MM.1S (cell line): ENCODE results near the gene SLC9A2.

ENCODE experiments used
- DNase-seq: peaks from one replicate; pipeline ENCODE4 v3.0.0-alpha.2; 2015
- H2AFZ ChIP-seq: fragments of 300-600 bp; sonication (generic); 2 replicates; pipeline ENCODE4 v1.6.0; 2016; ENCODE audit warnings: antibody characterized with exemption, low read length
- H3F3A ChIP-seq: fragments of 300-600 bp; sonication (generic); 2 replicates; pipeline ENCODE4 v1.6.1; 2016; ENCODE audit warnings: mild to moderate bottlenecking, antibody characterized with exemption, low read length, moderate library complexity, mixed read lengths; ENCODE audit not compliant: insufficient read depth
- H3K27ac ChIP-seq: fragments of 300-600 bp; sonication (generic); 2 replicates; pipeline ENCODE4 v1.5.1; 2016; ENCODE audit warnings: mild to moderate bottlenecking, low read length
- H3K27me3 ChIP-seq: fragments of 300-600 bp; sonication (generic); replicated peaks from 2 replicates; pipeline ENCODE4 v1.6.0; 2016; ENCODE audit warnings: low read length; ENCODE audit not compliant: insufficient read depth
- H3K36me3 ChIP-seq: fragments of 300-600 bp; sonication (generic); replicated peaks from 2 replicates; pipeline ENCODE4 v1.6.1; 2016; ENCODE audit warnings: mild to moderate bottlenecking, low read length, mixed read lengths; ENCODE audit not compliant: insufficient read depth
- H3K4me1 ChIP-seq: fragments of 300-600 bp; sonication (generic); 2 replicates; pipeline ENCODE4 v1.6.1; 2016; ENCODE audit warnings: low read length, mixed read lengths
- H3K4me2 ChIP-seq: fragments of 300-600 bp; sonication (generic); 2 replicates; pipeline ENCODE4 v1.6.0; 2016; ENCODE audit warnings: low read depth, low read length
- H3K4me3 ChIP-seq: fragments of 300-600 bp; sonication (generic); 2 replicates; pipeline ENCODE4 v1.5.1; 2016; ENCODE audit warnings: low read length, mixed read lengths
- H3K79me2 ChIP-seq: fragments of 300-600 bp; sonication (generic); 2 replicates; pipeline ENCODE4 v1.6.1; 2016; ENCODE audit warnings: mixed run types, low read length, mixed read lengths
- H3K9ac ChIP-seq: fragments of 300-600 bp; sonication (generic); 2 replicates; pipeline ENCODE4 v1.6.1; 2016; ENCODE audit warnings: low read length, mixed read lengths
- H3K9me2 ChIP-seq: fragments of 300-600 bp; sonication (generic); replicated peaks from 2 replicates; pipeline ENCODE4 v1.6.1; 2016; ENCODE audit warnings: mild to moderate bottlenecking, low read length, mixed read lengths; ENCODE audit not compliant: insufficient read depth
- H3K9me3 ChIP-seq: fragments of 300-600 bp; sonication (generic); replicated peaks from 2 replicates; pipeline ENCODE4 v1.6.1; 2016; ENCODE audit warnings: mild to moderate bottlenecking, low read length, mixed read lengths; ENCODE audit not compliant: insufficient read depth
- H4K20me1 ChIP-seq: fragments of 300-600 bp; sonication (generic); 2 replicates; pipeline ENCODE4 v1.6.1; 2016; ENCODE audit warnings: mild to moderate bottlenecking, low read length, moderate library complexity, mixed read lengths; ENCODE audit not compliant: insufficient read depth
- EZH2 ChIP-seq: fragments of 300-600 bp; sonication (generic); optimal IDR thresholded peaks from 2 replicates; pipeline ENCODE3; 2017; ENCODE audit warnings: low read depth, mild to moderate bottlenecking, antibody characterized with exemption, low read length, mixed read lengths
- EZH2phosphoT487 ChIP-seq: fragments of 300-600 bp; sonication (generic); IDR thresholded peaks from 2 replicates; pipeline ENCODE4 v1.6.1; 2018; ENCODE audit warnings: antibody characterized with exemption, low read length
- TF ChIP-seq, protein P1 (sequence below): fragments of 300-600 bp; sonication (generic); IDR thresholded peaks from 2 replicates; pipeline ENCODE4 v1.5.1; 2016; ENCODE audit warnings: antibody characterized with exemption, low read length, mixed read lengths

The SLC9A2 gene

DNA sequence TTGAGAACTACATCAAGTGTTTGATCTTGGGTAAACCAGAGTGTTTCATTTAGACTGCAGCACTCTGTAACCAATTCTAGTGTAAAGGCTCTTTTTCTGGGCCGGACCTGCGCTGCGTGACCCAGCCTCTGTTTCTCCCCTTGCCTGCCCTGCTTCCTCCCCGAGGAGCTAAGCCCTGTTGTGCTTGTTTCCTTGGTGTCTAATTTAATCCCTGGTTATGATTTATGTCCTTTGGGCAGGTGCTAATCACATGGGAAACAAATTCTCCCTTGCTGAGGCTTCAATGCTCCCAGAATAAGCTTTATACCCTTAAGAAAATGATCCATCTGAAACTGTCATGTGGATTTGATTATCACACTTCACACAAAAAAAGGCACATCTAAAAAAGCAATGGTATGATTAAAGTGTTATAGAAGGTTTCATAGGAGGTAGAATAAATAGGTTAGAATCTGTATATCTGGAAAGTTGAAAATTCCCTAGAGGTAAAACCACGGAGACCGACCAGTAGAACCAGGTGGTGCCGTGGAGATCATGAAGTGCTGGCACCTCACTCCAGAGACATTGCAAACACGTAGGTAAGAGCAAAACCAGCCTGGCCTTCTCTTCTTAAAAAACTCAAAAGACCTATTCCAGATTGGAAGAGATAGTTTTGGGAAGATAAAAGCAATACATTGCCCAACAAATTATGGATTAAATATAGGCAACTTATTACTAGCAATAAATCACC, 31.0 kb upstream of the SLC9A2 start:
- Histone ChIP-seq H3K27me3 (no peaks in the 10 kb centered on the region), H3K4me1 (no peaks in the 10 kb centered on the region)
- TF ChIP-seq EZH2 (no peak), EZH2phosphoT487 (no peak)
- TF ChIP-seq, protein P1, sequence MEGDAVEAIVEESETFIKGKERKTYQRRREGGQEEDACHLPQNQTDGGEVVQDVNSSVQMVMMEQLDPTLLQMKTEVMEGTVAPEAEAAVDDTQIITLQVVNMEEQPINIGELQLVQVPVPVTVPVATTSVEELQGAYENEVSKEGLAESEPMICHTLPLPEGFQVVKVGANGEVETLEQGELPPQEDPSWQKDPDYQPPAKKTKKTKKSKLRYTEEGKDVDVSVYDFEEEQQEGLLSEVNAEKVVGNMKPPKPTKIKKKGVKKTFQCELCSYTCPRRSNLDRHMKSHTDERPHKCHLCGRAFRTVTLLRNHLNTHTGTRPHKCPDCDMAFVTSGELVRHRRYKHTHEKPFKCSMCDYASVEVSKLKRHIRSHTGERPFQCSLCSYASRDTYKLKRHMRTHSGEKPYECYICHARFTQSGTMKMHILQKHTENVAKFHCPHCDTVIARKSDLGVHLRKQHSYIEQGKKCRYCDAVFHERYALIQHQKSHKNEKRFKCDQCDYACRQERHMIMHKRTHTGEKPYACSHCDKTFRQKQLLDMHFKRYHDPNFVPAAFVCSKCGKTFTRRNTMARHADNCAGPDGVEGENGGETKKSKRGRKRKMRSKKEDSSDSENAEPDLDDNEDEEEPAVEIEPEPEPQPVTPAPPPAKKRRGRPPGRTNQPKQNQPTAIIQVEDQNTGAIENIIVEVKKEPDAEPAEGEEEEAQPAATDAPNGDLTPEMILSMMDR = no peak

DNA sequence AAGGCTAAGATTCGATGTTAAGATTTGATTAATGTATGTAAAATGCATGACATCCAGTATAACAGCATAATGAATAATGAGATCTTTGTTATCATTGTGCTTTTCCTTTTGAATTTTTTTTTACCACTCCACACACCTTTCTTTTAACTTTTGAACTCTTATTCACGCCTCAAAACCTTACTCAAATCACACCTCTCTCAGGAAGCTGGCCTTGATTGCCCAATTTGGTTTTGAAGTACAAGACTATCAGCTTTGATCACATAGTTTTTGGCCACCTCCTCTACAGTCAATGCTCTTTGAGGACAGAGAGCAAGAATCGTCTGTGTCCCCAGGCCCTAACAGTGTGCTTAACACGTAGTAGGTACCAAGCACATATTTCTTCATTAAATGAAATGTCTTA, 29.9 kb upstream of the SLC9A2 start:
- Histone ChIP-seq H3K79me2 (no peaks in the 10 kb centered on the region), H3K9ac (no peak overlapping the region), H3K27me3 (no peaks in the 10 kb centered on the region), H3K4me3 (no peak overlapping the region), H3K36me3 (no peaks in the 10 kb centered on the region), H3F3A (no peaks in the 10 kb centered on the region), H2AFZ (no peak overlapping the region), H3K4me1 (no peaks in the 10 kb centered on the region), H4K20me1 (no peaks in the 10 kb centered on the region), H3K9me3 (no peaks in the 10 kb centered on the region), H3K27ac (no peak overlapping the region), H3K4me2 (no peak overlapping the region), H3K9me2 (no peaks in the 10 kb centered on the region)
- DNase-seq = no peak
- TF ChIP-seq EZH2phosphoT487 (no peak), EZH2 (no peak)
- TF ChIP-seq, protein P1 = no peak

More for the DNA sequence above, 31.0 kb upstream of the SLC9A2 start:
- Histone ChIP-seq H4K20me1 (no peaks in the 10 kb centered on the region), H3F3A (no peaks in the 10 kb centered on the region), H2AFZ (no peak overlapping the region), H3K27ac (no peak overlapping the region), H3K79me2 (no peaks in the 10 kb centered on the region), H3K4me3 (no peak overlapping the region), H3K9me2 (no peaks in the 10 kb centered on the region), H3K36me3 (no peaks in the 10 kb centered on the region), H3K9me3 (no peaks in the 10 kb centered on the region), H3K4me2 (no peak overlapping the region), H3K9ac (no peak overlapping the region)
- DNase-seq = no peak

DNA sequence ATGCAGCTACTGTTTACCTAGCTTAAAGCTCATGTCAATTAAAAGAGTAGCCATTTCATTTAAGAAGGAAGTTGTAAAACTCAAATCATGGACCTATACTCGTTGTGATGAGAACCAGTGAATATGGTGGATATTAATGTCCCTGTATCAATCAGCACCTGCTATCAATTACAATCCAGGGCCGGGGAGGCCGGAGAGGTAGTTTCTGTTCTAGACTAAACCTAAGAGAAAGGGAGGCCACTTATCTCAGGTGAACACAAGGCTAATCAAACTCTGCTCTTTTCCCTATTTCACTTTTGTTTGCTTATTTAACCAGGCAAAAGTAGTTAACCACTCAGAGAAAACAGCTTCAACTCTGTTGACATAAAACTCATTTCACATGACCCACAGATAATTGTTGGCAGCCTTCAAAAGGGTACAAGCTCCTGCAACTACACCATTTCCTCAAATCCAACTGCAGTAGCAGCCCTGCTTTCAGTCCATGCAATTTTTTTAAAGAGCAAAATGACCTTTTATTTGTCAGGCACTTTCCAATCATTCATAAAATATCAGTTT, 27.8 kb upstream of the SLC9A2 start:
- Histone ChIP-seq H3K36me3 (no peaks in the 10 kb centered on the region), H3K9me2 (no peaks in the 10 kb centered on the region), H3K27me3 (no peaks in the 10 kb centered on the region), H2AFZ (no peak overlapping the region), H3K4me3 (no peak overlapping the region), H3F3A (no peaks in the 10 kb centered on the region), H3K27ac (no peak overlapping the region), H3K9ac (no peak overlapping the region), H3K79me2 (no peaks in the 10 kb centered on the region), H3K4me2 (no peak overlapping the region), H4K20me1 (no peaks in the 10 kb centered on the region), H3K4me1 (no peaks in the 10 kb centered on the region), H3K9me3 (no peaks in the 10 kb centered on the region)
- no peak for DNase-seq
- TF ChIP-seq EZH2phosphoT487 = no peak
- TF ChIP-seq EZH2 = no peak
- TF ChIP-seq, protein P1 = no peak
